Stimulated activated CD4-positive, alpha-beta T cell treated with anti-CD3 and anti-CD28 coated beads, Interleukin-1b, Interleukin-23, amount 100 ng/mL, for 48 hours (primary cell): ENCODE results near the gene RETREG2.
A peak's percentile ranks its signal among the peaks of the same experiment; 100 is the strongest.
"Not testable (repeated sequence)": the region's sequence is repeated elsewhere in the genome, so short reads cannot be mapped to it uniquely, and the experiment has no call there.

Source experiments
- DNase-seq: peaks from one replicate; pipeline ENCODE4 v3.0.0-alpha.2; 2020

RETREG2 gene

GRCh38 chr2:219198974-219199373, 20.9 kb downstream of the RETREG2 start:
- no peak for DNase-seq

- DNase-seq = no peak
Measured at GRCh38 chr2:219199470-219200211, 21.6 kb downstream of the RETREG2 start.

- DNase-seq = not testable (repeated sequence)
Measured at GRCh38 chr2:219200502-219201326, 22.6 kb downstream of the RETREG2 start.

- not testable (repeated sequence) for DNase-seq
Measured at GRCh38 chr2:219201331-219201730, 23.3 kb downstream of the RETREG2 start.

GRCh38 chr2:219204425-219205164, 26.5 kb downstream of the RETREG2 start:
- DNase-seq = no peak

- no peak for DNase-seq
Measured at GRCh38 chr2:219205165-219205538, 27.1 kb downstream of the RETREG2 start.

GRCh38 chr2:219205981-219206327, 27.9 kb downstream of the RETREG2 start:
- DNase-seq = no peak

- peak; percentile 94 for DNase-seq
Measured at GRCh38 chr2:219206328-219207133, 28.5 kb downstream of the RETREG2 start, which contains the start of gene ZFAND2B. ZFAND2B (plus strand) TSS chr2:219206782; CDS start chr2:219206988, 206 bp downstream.

GRCh38 chr2:219207134-219207883, 29.2 kb downstream of the RETREG2 start:
- DNase-seq = no peak

GRCh38 chr2:219207884-219208740, 30.0 kb downstream of the RETREG2 start:
- DNase-seq = no peak

GRCh38 chr2:219209236-219210195, 31.4 kb downstream of the RETREG2 start:
- no peak for DNase-seq

GRCh38 chr2:219210196-219210885, 32.3 kb downstream of the RETREG2 start:
- DNase-seq = no peak

- no peak for DNase-seq
Measured at GRCh38 chr2:219210886-219211362, 32.8 kb downstream of the RETREG2 start.

GRCh38 chr2:219213026-219213415, 34.9 kb downstream of the RETREG2 start:
- DNase-seq = no peak

GRCh38 chr2:219213486-219214071, 35.5 kb downstream of the RETREG2 start:
- DNase-seq = no peak

GRCh38 chr2:219214141-219214540, 36.1 kb downstream of the RETREG2 start:
- DNase-seq = no peak

- DNase-seq = no peak
Measured at GRCh38 chr2:219214786-219215185, 36.7 kb downstream of the RETREG2 start.

GRCh38 chr2:219215871-219216534, 37.9 kb downstream of the RETREG2 start:
- DNase-seq = no peak
